ENCODE measurements around the gene ACYP2. TPM values are rescaled to one million over a fixed set of nuclear protein-coding genes. Genes with fewer than 3 reads are reported as not detected.
A peak's percentile ranks its signal among the peaks of the same experiment; 100 is the strongest.

Gene ACYP2
- total RNA-seq, 4 donors from 2014 or later = 1.6 to 77.4 (median 11.4) TPM

DNA sequence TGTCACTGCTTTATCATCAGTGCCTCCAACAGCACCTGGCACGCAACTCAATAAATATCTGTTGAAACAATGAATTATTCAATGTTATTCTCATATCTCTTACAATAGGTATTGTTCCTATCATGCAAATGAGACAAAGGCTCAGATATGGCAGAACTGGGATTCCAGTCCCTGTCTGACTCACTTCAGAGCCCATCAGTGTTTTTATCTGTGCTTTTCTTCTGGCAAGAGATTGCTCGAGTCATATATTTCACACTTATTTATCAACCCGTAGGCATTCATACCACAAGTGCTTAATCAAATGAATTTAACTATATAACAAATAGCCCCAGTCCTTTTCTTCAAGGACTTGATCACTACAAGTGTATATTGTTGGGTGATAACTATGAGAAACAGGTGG is 217.0 kb downstream of the ACYP2 start:
- in situ Hi-C loops (cut with MboI; ENCODE audit: low pct_ligation_motif_present in 1 of 4, low pct_unique_long_range_greater_than_20kb in 1 of 4, low sequenced_read_pairs in 3 of 4) (no loop called here), intact Hi-C loops (cut with DNase I; ENCODE audit: low total_unique reads) (loop anchor here (10.0 kb wide), 1 partner anchor 312 kb away; no protein-coding TSS in a partner anchor)
- Histone ChIP-seq H3K27me3 (no peaks in the 10 kb centered on the region), H3K4me1 (peaks cover 3 to 20% (median 9%) of the 10 kb centered on the region in 4 donors), H3K9me3 (no peaks in the 10 kb centered on the region), H3K4me3 (no peak overlapping the region), H3K27ac (no peak overlapping the region), H3K36me3 (no peaks in the 10 kb centered on the region)
- no peak for TF ChIP-seq POLR2A (IDR thresholded peaks at IDR 0.05)
- TF ChIP-seq CTCF (IDR thresholded peaks at IDR 0.05) = no peak
- no peak for TF ChIP-seq POLR2AphosphoS5 (IDR thresholded peaks at IDR 0.05)
- TF ChIP-seq EP300 (IDR thresholded peaks at IDR 0.05; ENCODE audit: low read depth) = no peak
- DNase-seq = no peak
- WGBS, 2 donors (ENCODE audit: low coverage in 1 of 2) = 77 to 89% methylated on average over 3 of the region's 3 CpGs

GRCh38 chr2:54336136-54336976 is 220.9 kb downstream of the ACYP2 start:
- Histone ChIP-seq H3K4me3 (no peak overlapping the region), H3K27ac (no peak overlapping the region), H3K4me1 (peaks cover 0 to 8% (median under 1%) of the 10 kb centered on the region in 4 donors), H3K9me3 (no peaks in the 10 kb centered on the region), H3K27me3 (no peaks in the 10 kb centered on the region), H3K36me3 (no peaks in the 10 kb centered on the region)
- no peak for DNase-seq
- 30 to 55% methylated on average over 1 of the region's 1 CpG for WGBS, 2 donors (ENCODE audit: low coverage in 1 of 2)
- in situ Hi-C loops (cut with MboI; ENCODE audit: low pct_ligation_motif_present in 1 of 4, low pct_unique_long_range_greater_than_20kb in 1 of 4, low sequenced_read_pairs in 3 of 4) (no loop called here), intact Hi-C loops (cut with DNase I; ENCODE audit: low total_unique reads) (loop anchor here (10.0 kb wide), 1 partner anchor 308 kb away; no protein-coding TSS in a partner anchor)
- no peak for TF ChIP-seq CTCF (IDR thresholded peaks at IDR 0.05)
- TF ChIP-seq EP300 (IDR thresholded peaks at IDR 0.05; ENCODE audit: low read depth) = no peak
- TF ChIP-seq POLR2A (IDR thresholded peaks at IDR 0.05) = no peak
- TF ChIP-seq POLR2AphosphoS5 (IDR thresholded peaks at IDR 0.05) = peak in 1 of 3 donors; percentile 33

- no peak overlapping the region for H3K27ac ChIP-seq
- WGBS, 2 donors (ENCODE audit: low coverage in 1 of 2) = 60 to 77% methylated on average over 1 of the region's 1 CpG
- no peaks in the 10 kb centered on the region for H3K9me3 ChIP-seq
- no peak for DNase-seq
- H3K27me3 ChIP-seq = no peaks in the 10 kb centered on the region
- no peaks in the 10 kb centered on the region for H3K36me3 ChIP-seq
- peaks cover 0 to 8% (median 0%) of the 10 kb centered on the region in 4 donors for H3K4me1 ChIP-seq
- intact Hi-C loops (cut with DNase I; ENCODE audit: low total_unique reads) (loop anchor here (10.0 kb wide), 1 partner anchor 308 kb away; no protein-coding TSS in a partner anchor), in situ Hi-C loops (cut with MboI; ENCODE audit: low pct_ligation_motif_present in 1 of 4, low pct_unique_long_range_greater_than_20kb in 1 of 4, low sequenced_read_pairs in 3 of 4) (no loop called here)
- H3K4me3 ChIP-seq = no peak overlapping the region
- TF ChIP-seq POLR2A (IDR thresholded peaks at IDR 0.05) = no peak
- TF ChIP-seq POLR2AphosphoS5 (IDR thresholded peaks at IDR 0.05) = no peak
- TF ChIP-seq EP300 (IDR thresholded peaks at IDR 0.05; ENCODE audit: low read depth) = no peak
- TF ChIP-seq CTCF (IDR thresholded peaks at IDR 0.05) = no peak
Measured at GRCh38 chr2:54336977-54337255, 221.5 kb downstream of the ACYP2 start.

- Histone ChIP-seq H3K27ac (no peak overlapping the region), H3K4me1 (peaks cover 0 to 6% (median 2%) of the 10 kb centered on the region in 4 donors), H3K27me3 (no peaks in the 10 kb centered on the region), H3K36me3 (no peaks in the 10 kb centered on the region), H3K4me3 (no peak overlapping the region), H3K9me3 (no peaks in the 10 kb centered on the region)
- intact Hi-C loops (cut with DNase I; ENCODE audit: low total_unique reads) (no loop called here), in situ Hi-C loops (cut with MboI; ENCODE audit: low pct_ligation_motif_present in 1 of 4, low pct_unique_long_range_greater_than_20kb in 1 of 4, low sequenced_read_pairs in 3 of 4) (no loop called here)
- DNase-seq = no peak
- WGBS, 2 donors (ENCODE audit: low coverage in 1 of 2) = 57 to 71% methylated on average over 1 of the region's 1 CpG
- TF ChIP-seq POLR2AphosphoS5 (IDR thresholded peaks at IDR 0.05) = peak in 1 of 3 donors; percentile 35
- TF ChIP-seq CTCF (IDR thresholded peaks at IDR 0.05) = no peak
- no peak for TF ChIP-seq EP300 (IDR thresholded peaks at IDR 0.05; ENCODE audit: low read depth)
Measured at GRCh38 chr2:54341656-54342055, 226.2 kb downstream of the ACYP2 start.

Measured in transverse colon (tissue), 4 donors.